ENCODE measurements around the gene GC.

Gene GC

GRCh38 chr4:71777891-71778290 lies 6.0 kb downstream of the GC start:
- no peak overlapping the region for H3K4me3 ChIP-seq (replicated peaks; ENCODE audit: low read depth, low read length)
- no peak for TF ChIP-seq CTCF (IDR thresholded peaks at IDR 0.05; ENCODE audit: low read depth, low read length, missing control alignments)
- DNase-seq (ENCODE audit: extremely low read depth, low read depth), result no peak

GRCh38 chr4:71775449-71775848 lies 8.4 kb downstream of the GC start:
- H3K4me3 ChIP-seq (replicated peaks; ENCODE audit: low read depth, low read length), result no peak overlapping the region
- no peak for DNase-seq (ENCODE audit: extremely low read depth, low read depth)

GRCh38 chr4:71774136-71774535 lies 9.7 kb downstream of the GC start:
- no peak overlapping the region for H3K4me3 ChIP-seq (replicated peaks; ENCODE audit: low read depth, low read length)
- DNase-seq (ENCODE audit: extremely low read depth, low read depth), result no peak

More at GRCh38 chr4:71775449-71775848, 8.4 kb downstream of the GC start:
- no peak for TF ChIP-seq CTCF (IDR thresholded peaks at IDR 0.05; ENCODE audit: low read depth, low read length, missing control alignments)

GRCh38 chr4:71773004-71773403 lies 10.9 kb downstream of the GC start:
- no peak overlapping the region for H3K4me3 ChIP-seq (replicated peaks; ENCODE audit: low read depth, low read length)
- no peak for TF ChIP-seq CTCF (IDR thresholded peaks at IDR 0.05; ENCODE audit: low read depth, low read length, missing control alignments)
- no peak for DNase-seq (ENCODE audit: extremely low read depth, low read depth)

More at GRCh38 chr4:71774136-71774535, 9.7 kb downstream of the GC start:
- TF ChIP-seq CTCF (IDR thresholded peaks at IDR 0.05; ENCODE audit: low read depth, low read length, missing control alignments), result no peak

GRCh38 chr4:71772592-71772991 lies 11.3 kb downstream of the GC start:
- no peak for TF ChIP-seq CTCF (IDR thresholded peaks at IDR 0.05; ENCODE audit: low read depth, low read length, missing control alignments)
- DNase-seq (ENCODE audit: extremely low read depth, low read depth), result no peak
- H3K4me3 ChIP-seq (replicated peaks; ENCODE audit: low read depth, low read length), result no peak overlapping the region

- no peak for DNase-seq (ENCODE audit: extremely low read depth, low read depth)
- H3K4me3 ChIP-seq (replicated peaks; ENCODE audit: low read depth, low read length), result no peak overlapping the region
- TF ChIP-seq CTCF (IDR thresholded peaks at IDR 0.05; ENCODE audit: low read depth, low read length, missing control alignments), result no peak
Measured at GRCh38 chr4:71771613-71772012, 12.3 kb downstream of the GC start.

- no peak overlapping the region for H3K4me3 ChIP-seq (replicated peaks; ENCODE audit: low read depth, low read length)
- no peak for TF ChIP-seq CTCF (IDR thresholded peaks at IDR 0.05; ENCODE audit: low read depth, low read length, missing control alignments)
- DNase-seq (ENCODE audit: extremely low read depth, low read depth), result no peak
Measured at GRCh38 chr4:71769434-71769833, 14.4 kb downstream of the GC start.
